T1000 (cell line): ENCODE measurements around the gene ATP2A1.
"Not testable (repeated sequence)": the region's sequence is repeated elsewhere in the genome, so short reads cannot be mapped to it uniquely, and the experiment has no call there.

Source experiments
- DNase-seq: peaks from one replicate; lab custom pipeline; 2025; ENCODE audit warnings: mixed read lengths; lab: John Stamatoyannopoulos, UW

ATP2A1 gene

GRCh38 chr16:28935924-28936783, 57.9 kb downstream of the ATP2A1 start:
- peak; percentile 60 for DNase-seq

GRCh38 chr16:28936784-28937155, 58.5 kb downstream of the ATP2A1 start:
- DNase-seq: no peak

GRCh38 chr16:28937222-28937876, 59.1 kb downstream of the ATP2A1 start:
- no peak for DNase-seq

GRCh38 chr16:28938721-28939120, 60.4 kb downstream of the ATP2A1 start:
- DNase-seq: no peak

GRCh38 chr16:28939825-28940224, 61.5 kb downstream of the ATP2A1 start:
- DNase-seq: not testable (repeated sequence)

GRCh38 chr16:28943281-28943680, 65.0 kb downstream of the ATP2A1 start:
- no peak for DNase-seq

GRCh38 chr16:28946681-28947080, 68.4 kb downstream of the ATP2A1 start:
- no peak for DNase-seq

- DNase-seq: peak; percentile 99
Measured at GRCh38 chr16:28950648-28951409, 72.5 kb downstream of the ATP2A1 start, which contains the start of gene NFATC2IP. TSS of gene NFATC2IP (plus strand) at chr16:28950937. CDS start at chr16:28951012, 75 bp downstream.

GRCh38 chr16:28951410-28951943, 73.2 kb downstream of the ATP2A1 start:
- DNase-seq: no peak
